H9 (cell line): ENCODE results near the gene TRAPPC2L. TPM values are rescaled to one million over a fixed set of nuclear protein-coding genes. Genes with fewer than 3 reads are reported as not detected.

ENCODE experiments used
- DNase-seq: peaks from one replicate; pipeline ENCODE4 v3.0.0-alpha.2; 2017
- H2AFZ ChIP-seq: one replicate; pipeline ENCODE4 v1.6.1; 2013; ENCODE audit warnings: mild to moderate bottlenecking, low read length, control low read depth, moderate library complexity
- H2AK5ac ChIP-seq: 2 replicates; pipeline ENCODE4 v1.6.1; 2013; ENCODE audit warnings: low read length, control low read depth, mixed read lengths; ENCODE audit not compliant: insufficient read length
- H2BK120ac ChIP-seq: one replicate; pipeline ENCODE4 v1.6.1; 2013; ENCODE audit warnings: low read depth, mild to moderate bottlenecking, low read length, control low read depth, inconsistent platforms; ENCODE audit not compliant: poor library complexity, severe bottlenecking
- H2BK12ac ChIP-seq: 2 replicates; pipeline ENCODE4 v1.6.1; 2013; ENCODE audit warnings: low read length, control low read depth, mixed read lengths, low read depth; ENCODE audit not compliant: insufficient read length
- H2BK15ac ChIP-seq: 2 replicates; pipeline ENCODE4 v1.6.1; 2013; ENCODE audit warnings: low read depth, low read length, control low read depth
- H2BK20ac ChIP-seq: one replicate; pipeline ENCODE4 v1.6.1; 2013; ENCODE audit warnings: low read depth, mild to moderate bottlenecking, low read length, control low read depth, inconsistent platforms; ENCODE audit not compliant: poor library complexity, severe bottlenecking
- H2BK5ac ChIP-seq: 2 replicates; pipeline ENCODE4 v1.6.1; 2013; ENCODE audit warnings: low read length, control low read depth, mixed read lengths; ENCODE audit not compliant: insufficient read length
- H3K14ac ChIP-seq: 2 replicates; pipeline ENCODE4 v1.6.1; 2013; ENCODE audit warnings: low read length, control low read depth; ENCODE audit not compliant: insufficient read depth
- H3K18ac ChIP-seq: 2 replicates; pipeline ENCODE4 v1.6.1; 2013; ENCODE audit warnings: low read depth, mild to moderate bottlenecking, mixed read lengths, low read length, control low read depth; ENCODE audit not compliant: insufficient read length
- H3K23ac ChIP-seq: 2 replicates; pipeline ENCODE4 v1.6.1; 2013; ENCODE audit warnings: low read length, control low read depth, mixed read lengths, low read depth; ENCODE audit not compliant: insufficient read length
- H3K23me2 ChIP-seq: 2 replicates; pipeline ENCODE4 v1.6.1; 2013; ENCODE audit warnings: low read depth, mild to moderate bottlenecking, mixed read lengths, low read length, control low read depth; ENCODE audit not compliant: insufficient read length, poor library complexity, severe bottlenecking
- H3K27ac ChIP-seq: 2 replicates; pipeline ENCODE4 v1.5.1; 2013; ENCODE audit warnings: low read length, control low read depth, mixed read lengths, low read depth; ENCODE audit not compliant: insufficient read length
- H3K27me3 ChIP-seq: 2 replicates; pipeline ENCODE4 v1.6.1; 2013; ENCODE audit warnings: low read length, control low read depth, inconsistent platforms; ENCODE audit not compliant: insufficient read depth
- H3K4ac ChIP-seq: 2 replicates; pipeline ENCODE4 v1.6.1; 2013; ENCODE audit warnings: low read depth, mild to moderate bottlenecking, control low read depth, inconsistent platforms, low read length, moderate library complexity
- H3K4me1 ChIP-seq: 2 replicates; pipeline ENCODE4 v1.6.1; 2013; ENCODE audit warnings: low read length, control low read depth, inconsistent platforms; ENCODE audit not compliant: insufficient read depth
- H3K4me2 ChIP-seq: 2 replicates; pipeline ENCODE4 v1.6.1; 2013; ENCODE audit warnings: low read length, control low read depth, mixed read lengths; ENCODE audit not compliant: insufficient read length, insufficient read depth
- H3K56ac ChIP-seq: 2 replicates; pipeline ENCODE4 v1.6.1; 2013; ENCODE audit warnings: low read depth, mild to moderate bottlenecking, mixed read lengths, low read length, control low read depth; ENCODE audit not compliant: insufficient read length
- H3K79me1 ChIP-seq: 2 replicates; pipeline ENCODE4 v1.6.1; 2013; ENCODE audit warnings: low read depth, mild to moderate bottlenecking, moderate library complexity, low read length, control low read depth, inconsistent platforms; ENCODE audit not compliant: insufficient read depth, poor library complexity, severe bottlenecking
- H3K79me2 ChIP-seq: 2 replicates; pipeline ENCODE4 v1.6.1; 2013; ENCODE audit warnings: low read length, control low read depth, inconsistent platforms; ENCODE audit not compliant: insufficient read depth
- H3K9ac ChIP-seq: 2 replicates; pipeline ENCODE4 v1.6.1; 2013; ENCODE audit warnings: low read length, control low read depth, mixed read lengths; ENCODE audit not compliant: insufficient read length; ENCODE audit errors: extremely low read depth
- H3K9me3 ChIP-seq: one replicate; pipeline ENCODE4 v1.6.1; 2013; ENCODE audit warnings: low read depth, low read length, inconsistent platforms; ENCODE audit not compliant: control insufficient read depth
- H3T11ph ChIP-seq: one replicate; pipeline ENCODE4 v1.6.1; 2013; ENCODE audit warnings: mild to moderate bottlenecking, low read length, control low read depth, inconsistent platforms
- H4K20me1 ChIP-seq: one replicate; pipeline ENCODE4 v1.6.1; 2013; ENCODE audit not compliant: control insufficient read depth, insufficient read length, insufficient read depth
- H4K5ac ChIP-seq: 2 replicates; pipeline ENCODE4 v1.6.1; 2013; ENCODE audit warnings: low read depth, mild to moderate bottlenecking, mixed read lengths, low read length, control low read depth; ENCODE audit not compliant: insufficient read length
- H4K8ac ChIP-seq: replicated peaks from 2 replicates; pipeline ENCODE4 v1.6.1; 2013; ENCODE audit warnings: low read length, control low read depth, mixed read lengths, low read depth; ENCODE audit not compliant: insufficient read length
- H4K91ac ChIP-seq: 2 replicates; pipeline ENCODE4 v1.6.1; 2013; ENCODE audit warnings: low read depth, mild to moderate bottlenecking, moderate library complexity, mixed read lengths, low read length, control low read depth; ENCODE audit not compliant: insufficient read length
- H3K27ac Mint-ChIP-seq, 3 experiments: 2 replicates in 2 of 3; 3 replicates in 1 of 3; pipeline ENCODE4 v1.8.0; 2020 to 2021; ENCODE audit warnings: mixed read lengths in 3 of 3, mild to moderate bottlenecking in 1 of 3, moderate library complexity in 1 of 3
- H3K27me3 Mint-ChIP-seq: 2 replicates; pipeline ENCODE4 v1.8.0; 2021; ENCODE audit warnings: low read depth, mild to moderate bottlenecking, moderate library complexity, mixed read lengths
- H3K36me3 Mint-ChIP-seq, 3 experiments: 2 replicates in 2 of 3; 3 replicates in 1 of 3; pipeline ENCODE4 v1.8.0; 2020 to 2021; ENCODE audit warnings: low read depth in 3 of 3, mixed read lengths in 3 of 3; ENCODE audit not compliant: insufficient read depth in 1 of 3
- H3K4me1 Mint-ChIP-seq, 2 experiments: 2 replicates each; pipeline ENCODE4 v1.8.0; 2020; ENCODE audit warnings: mixed read lengths in 2 of 2
- H3K4me3 Mint-ChIP-seq, 2 experiments: 2 replicates in 1 of 2; 3 replicates in 1 of 2; pipeline ENCODE4 v1.8.0; 2020 to 2021; ENCODE audit warnings: mild to moderate bottlenecking in 2 of 2, mixed read lengths in 2 of 2, moderate library complexity in 1 of 2
- H3K9me3 Mint-ChIP-seq, 2 experiments: 2 replicates in 1 of 2; 3 replicates in 1 of 2; pipeline ENCODE4 v1.8.0; 2020; ENCODE audit warnings: mild to moderate bottlenecking in 2 of 2, mixed read lengths in 2 of 2, moderate library complexity in 1 of 2
- CTCF ChIP-seq: fragments of 200-600 bp; sonication (generic); conservative IDR thresholded peaks from 3 replicates; pipeline ENCODE4 v1.8.0; 2021; ENCODE audit warnings: antibody characterized with exemption, mild to moderate bottlenecking
- WGBS: extraction: QIAGEN DNeasy Blood & Tissue Kit; methylation state at CpG from one replicate; pipeline ENCODE4 v1.1.7; 2013; ENCODE audit warnings: missing lambda C conversion rate, low lambda C conversion rate, mixed read lengths; ENCODE audit not compliant: insufficient read length; ENCODE audit errors: extremely low coverage; 5-methylcytosine and 5-hydroxymethylcytosine counted together
- total RNA-seq: library from RNA; stranded (reverse); gene quantifications from 2 replicates; pipeline ENCODE4 v1.2.1, GENCODE V29; 2021

TRAPPC2L gene
- total RNA-seq, 1 experiment from 2014 or later, result 90.3 TPM

GRCh38 chr16:88897696-88898425 is 40.9 kb downstream of the TRAPPC2L start:
- H3K27me3 Mint-ChIP-seq, result no peaks in the 10 kb centered on the region

More at GRCh38 chr16:88897696-88898425, 40.9 kb downstream of the TRAPPC2L start:
- Mint-ChIP-seq H3K9me3 (no peaks in the 10 kb centered on the region), H3K27ac (no peak overlapping the region), H3K4me3 (no peak overlapping the region), H3K4me1 (peaks cover 0 to 3% of the 10 kb centered on the region in 2 experiments; a peak in 2 of 4 replicates), H3K36me3 (no peaks in the 10 kb centered on the region)
- Histone ChIP-seq H2BK15ac (no peak overlapping the region), H3K4me1 (no peaks in the 10 kb centered on the region), H4K8ac (no peak overlapping the region), H2BK12ac (no peak overlapping the region), H3T11ph (no peak overlapping the region), H3K4ac (no peak overlapping the region), H3K23me2 (no peaks in the 10 kb centered on the region), H4K20me1 (no peaks in the 10 kb centered on the region), H3K4me2 (no peak overlapping the region), H3K79me1 (no peaks in the 10 kb centered on the region), H2BK20ac (no peak overlapping the region), H2BK5ac (no peak overlapping the region), H2BK120ac (no peak overlapping the region), H4K5ac (no peak overlapping the region), H2AFZ (no peak overlapping the region), H4K91ac (no peak overlapping the region), H3K27ac (no peak overlapping the region), H3K14ac (no peak overlapping the region), H3K79me2 (no peaks in the 10 kb centered on the region), H3K9me3 (no peaks in the 10 kb centered on the region), H3K27me3 (no peaks in the 10 kb centered on the region), H3K9ac (no peak overlapping the region), H3K23ac (no peak overlapping the region), H2AK5ac (no peak overlapping the region), H3K18ac (no peak overlapping the region), H3K56ac (no peak overlapping the region)
- no peak for DNase-seq
- no peak for TF ChIP-seq CTCF
- whole genome bisulfite sequencing, result no CpG with 5 or more reads among the region's 34 CpGs
